T-helper 17 cell (primary cell): ENCODE measurements around the gene ANO4. TPM values are rescaled to one million over a fixed set of nuclear protein-coding genes. Genes with fewer than 3 reads are reported as not detected.

Experiments used
- ATAC-seq: fragments of 150-1000 bp; cut with Tn5 transposase; 2 replicates; pipeline ENCODE4 v1.10.0; 2021; ENCODE audit warnings: mild to moderate bottlenecking, moderate library complexity
- DNase-seq, 3 donors: peaks; one replicate each; pipeline versions ENCODE4 v3.0.0 to v3.0.0-alpha.2; 2020 to 2021
- H3K9me3 ChIP-seq: one replicate; pipeline ENCODE4 v1.7.0; 2013; ENCODE audit warnings: low read length, mild to moderate bottlenecking; ENCODE audit not compliant: control insufficient read depth, poor library complexity, severe bottlenecking
- H3K27ac Mint-ChIP-seq: one replicate; pipeline ENCODE4 v1.8.0; 2022; ENCODE audit warnings: mild to moderate bottlenecking, moderate library complexity, mixed read lengths
- H3K27me3 Mint-ChIP-seq: one replicate; pipeline ENCODE4 v1.8.0; 2022; ENCODE audit warnings: mixed read lengths
- H3K36me3 Mint-ChIP-seq: one replicate; pipeline ENCODE4 v1.8.0; 2022; ENCODE audit warnings: low read depth, mixed read lengths
- H3K4me1 Mint-ChIP-seq: one replicate; pipeline ENCODE4 v1.8.0; 2022; ENCODE audit warnings: mild to moderate bottlenecking, mixed read lengths
- H3K4me3 Mint-ChIP-seq: one replicate; pipeline ENCODE4 v1.8.0; 2022; ENCODE audit warnings: mild to moderate bottlenecking, moderate library complexity, mixed read lengths
- total RNA-seq, 4 donors: library from RNA in 2 of 4; stranded (reverse) in 2 of 4; gene quantifications; one replicate each; pipeline ENCODE4 v1.2.3 and lab custom pipeline; 2022 to 2026

The ANO4 gene
- total RNA-seq, 2 donors from 2014 or later: not detected

DNA sequence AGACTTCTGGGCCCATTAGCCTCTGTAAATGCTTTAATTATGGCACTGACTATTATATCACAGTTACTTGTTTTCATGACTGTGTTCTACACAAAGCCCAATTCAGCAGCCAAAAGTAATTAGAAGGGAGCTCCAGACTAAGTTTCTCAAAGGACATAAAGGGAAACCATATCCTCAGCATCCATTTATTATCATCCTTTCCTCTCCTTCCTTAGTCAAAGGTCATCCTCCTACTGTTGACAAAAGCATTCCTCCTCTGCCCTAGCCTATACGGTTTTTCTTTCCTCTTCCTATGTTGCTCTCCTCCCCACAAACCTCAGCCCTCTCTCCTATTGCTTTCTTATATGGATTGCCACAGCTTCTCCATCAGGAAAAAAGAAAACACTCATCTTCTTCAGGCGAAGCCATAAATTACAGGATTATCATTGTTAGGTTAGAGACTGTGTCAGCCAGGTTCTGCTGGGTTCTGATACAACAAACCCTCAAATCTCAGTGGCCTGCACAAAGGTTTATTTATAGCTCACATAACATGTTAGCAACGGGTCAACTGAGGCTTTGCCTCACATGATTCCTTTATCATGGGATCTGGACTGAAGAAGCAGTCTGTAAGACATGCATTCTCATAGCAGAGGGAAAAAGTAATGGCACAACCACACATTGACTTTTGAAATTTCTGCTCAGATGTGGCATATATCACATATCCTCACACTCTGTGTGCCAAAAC, 208.3 kb downstream of the ANO4 start:
- DNase-seq (no peak), ATAC-seq (no peak)
- H3K4me1 Mint-ChIP-seq: no peaks in the 10 kb centered on the region
- no peaks in the 10 kb centered on the region for H3K36me3 Mint-ChIP-seq
- H3K9me3 ChIP-seq: no peaks in the 10 kb centered on the region
- no peak overlapping the region for H3K4me3 Mint-ChIP-seq
- no peaks in the 10 kb centered on the region for H3K27me3 Mint-ChIP-seq
- H3K27ac Mint-ChIP-seq: no peak overlapping the region

GRCh38 chr12:101004898-101005297, 210.3 kb downstream of the ANO4 start:
- DNase-seq: no peak
- H3K9me3 ChIP-seq: no peaks in the 10 kb centered on the region
- H3K36me3 Mint-ChIP-seq: no peaks in the 10 kb centered on the region
- no peak overlapping the region for H3K27ac Mint-ChIP-seq
- H3K27me3 Mint-ChIP-seq: no peaks in the 10 kb centered on the region
- H3K4me3 Mint-ChIP-seq: no peak overlapping the region
- ATAC-seq: no peak
- no peaks in the 10 kb centered on the region for H3K4me1 Mint-ChIP-seq

- no peak for ATAC-seq
- H3K27ac Mint-ChIP-seq: no peak overlapping the region
Measured at GRCh38 chr12:101009274-101009673, 214.7 kb downstream of the ANO4 start.

DNA sequence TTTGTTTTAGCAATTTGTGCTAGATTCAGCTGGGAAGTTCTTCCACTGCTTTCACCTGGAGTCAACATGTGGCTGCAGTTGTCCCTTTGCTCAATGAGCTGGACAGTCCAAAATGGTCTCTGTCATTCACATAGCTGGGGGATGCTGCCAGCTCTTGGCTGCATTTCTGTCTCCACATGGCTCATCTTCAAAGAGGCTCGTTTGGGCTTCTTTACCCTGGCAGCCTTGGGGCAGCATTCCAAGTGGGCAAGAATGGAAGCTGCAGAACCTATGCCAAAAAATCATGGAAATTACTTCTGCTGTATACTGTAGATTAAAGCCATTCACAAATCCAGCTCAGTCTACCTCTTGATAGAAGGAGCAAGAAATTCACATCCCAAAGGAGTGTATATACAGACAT, 216.3 kb downstream of the ANO4 start:
- DNase-seq: no peak
- Mint-ChIP-seq H3K36me3 (no peaks in the 10 kb centered on the region), H3K4me3 (no peak overlapping the region)

More at GRCh38 chr12:101009274-101009673, 214.7 kb downstream of the ANO4 start:
- H3K4me1 Mint-ChIP-seq: no peaks in the 10 kb centered on the region
- no peaks in the 10 kb centered on the region for H3K27me3 Mint-ChIP-seq
- H3K9me3 ChIP-seq: no peaks in the 10 kb centered on the region
- no peak for DNase-seq
- no peaks in the 10 kb centered on the region for H3K36me3 Mint-ChIP-seq
- H3K4me3 Mint-ChIP-seq: no peak overlapping the region

GRCh38 chr12:101013993-101014392, 219.4 kb downstream of the ANO4 start:
- Mint-ChIP-seq H3K4me1 (no peaks in the 10 kb centered on the region), H3K36me3 (no peaks in the 10 kb centered on the region), H3K27ac (no peak overlapping the region), H3K4me3 (no peak overlapping the region), H3K27me3 (no peaks in the 10 kb centered on the region)
- ATAC-seq (no peak), DNase-seq (no peak)
- peaks cover 2% of the 10 kb centered on the region for H3K9me3 ChIP-seq

More for the DNA sequence above, 216.3 kb downstream of the ANO4 start:
- no peaks in the 10 kb centered on the region for H3K9me3 ChIP-seq
- no peak overlapping the region for H3K27ac Mint-ChIP-seq
- H3K4me1 Mint-ChIP-seq: no peaks in the 10 kb centered on the region
- no peaks in the 10 kb centered on the region for H3K27me3 Mint-ChIP-seq
- ATAC-seq: no peak

DNA sequence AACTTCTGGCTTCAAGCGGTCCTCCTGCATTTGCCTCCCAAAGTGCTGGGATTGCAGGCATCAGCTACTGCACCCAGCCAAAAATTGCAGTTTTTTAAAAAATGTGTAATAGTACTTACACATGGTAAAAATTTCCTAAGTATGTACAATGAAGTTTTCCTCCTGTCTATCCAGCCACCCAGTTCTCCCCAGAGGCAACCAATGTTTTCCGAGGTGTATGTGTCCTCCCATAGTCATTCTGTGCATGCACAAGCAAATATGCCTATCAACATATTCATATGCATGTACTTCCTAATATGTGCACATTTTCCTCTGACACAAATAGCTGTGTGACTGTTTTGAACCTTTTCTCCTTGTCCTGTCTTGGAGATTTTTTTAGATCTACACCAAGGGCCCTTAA, 220.5 kb downstream of the ANO4 start:
- DNase-seq (no peak), ATAC-seq (no peak)
- peaks cover 2% of the 10 kb centered on the region for H3K9me3 ChIP-seq
- Mint-ChIP-seq H3K27me3 (no peaks in the 10 kb centered on the region), H3K4me3 (no peak overlapping the region), H3K4me1 (no peaks in the 10 kb centered on the region), H3K36me3 (no peaks in the 10 kb centered on the region), H3K27ac (no peak overlapping the region)

- no peak for ATAC-seq
Measured at GRCh38 chr12:101018540-101018939, 224.0 kb downstream of the ANO4 start.

GRCh38 chr12:101019201-101019600, 224.6 kb downstream of the ANO4 start:
- DNase-seq: no peak

More at GRCh38 chr12:101018540-101018939, 224.0 kb downstream of the ANO4 start:
- Mint-ChIP-seq H3K4me3 (no peak overlapping the region), H3K4me1 (no peaks in the 10 kb centered on the region), H3K27ac (no peak overlapping the region), H3K27me3 (no peaks in the 10 kb centered on the region), H3K36me3 (no peaks in the 10 kb centered on the region)
- no peak for DNase-seq
- peaks cover 2% of the 10 kb centered on the region for H3K9me3 ChIP-seq

GRCh38 chr12:101019667-101020066, 225.1 kb downstream of the ANO4 start:
- no peak for DNase-seq
- no peaks in the 10 kb centered on the region for H3K4me1 Mint-ChIP-seq

More at GRCh38 chr12:101019201-101019600, 224.6 kb downstream of the ANO4 start:
- H3K36me3 Mint-ChIP-seq: no peaks in the 10 kb centered on the region
- H3K4me1 Mint-ChIP-seq: no peaks in the 10 kb centered on the region
- H3K27ac Mint-ChIP-seq: no peak overlapping the region
- no peak for ATAC-seq
- no peak overlapping the region for H3K4me3 Mint-ChIP-seq
- peaks cover 2% of the 10 kb centered on the region for H3K9me3 ChIP-seq
- H3K27me3 Mint-ChIP-seq: no peaks in the 10 kb centered on the region

DNA sequence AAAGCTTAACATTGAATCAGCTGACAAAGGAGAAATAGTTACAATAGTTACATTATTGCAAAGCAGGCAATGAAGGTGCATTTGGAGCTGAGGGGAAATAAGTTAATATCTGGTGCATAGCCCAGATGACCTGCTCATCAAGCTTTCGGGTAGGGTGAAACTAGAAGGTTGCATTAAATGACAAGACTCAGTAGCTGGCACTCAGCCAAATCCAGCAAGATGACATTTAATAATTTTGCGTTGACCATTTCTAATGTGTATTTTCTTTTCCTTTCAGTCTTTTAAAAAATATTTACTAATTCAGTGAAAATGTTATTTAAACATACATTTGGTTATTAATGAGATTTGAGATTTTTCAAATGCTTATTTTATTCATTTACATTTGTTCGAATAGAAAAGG, 226.9 kb downstream of the ANO4 start:
- no peak overlapping the region for H3K4me3 Mint-ChIP-seq
- H3K36me3 Mint-ChIP-seq: no peaks in the 10 kb centered on the region

More at GRCh38 chr12:101019667-101020066, 225.1 kb downstream of the ANO4 start:
- Mint-ChIP-seq H3K27ac (no peak overlapping the region), H3K4me3 (no peak overlapping the region), H3K27me3 (no peaks in the 10 kb centered on the region), H3K36me3 (no peaks in the 10 kb centered on the region)
- peaks cover 2% of the 10 kb centered on the region for H3K9me3 ChIP-seq
- no peak for ATAC-seq

GRCh38 chr12:101021911-101022388, 227.4 kb downstream of the ANO4 start:
- no peak for DNase-seq
- peaks cover 2% of the 10 kb centered on the region for H3K9me3 ChIP-seq
- Mint-ChIP-seq H3K4me3 (no peak overlapping the region), H3K36me3 (no peaks in the 10 kb centered on the region), H3K27me3 (no peaks in the 10 kb centered on the region), H3K4me1 (no peaks in the 10 kb centered on the region), H3K27ac (no peak overlapping the region)
- no peak for ATAC-seq

More for the DNA sequence above, 226.9 kb downstream of the ANO4 start:
- no peak for ATAC-seq
- Mint-ChIP-seq H3K27me3 (no peaks in the 10 kb centered on the region), H3K4me1 (no peaks in the 10 kb centered on the region), H3K27ac (no peak overlapping the region)
- no peak for DNase-seq
- peaks cover 2% of the 10 kb centered on the region for H3K9me3 ChIP-seq

- H3K27me3 Mint-ChIP-seq: no peaks in the 10 kb centered on the region
Measured at GRCh38 chr12:101027200-101027599, 232.6 kb downstream of the ANO4 start.

DNA sequence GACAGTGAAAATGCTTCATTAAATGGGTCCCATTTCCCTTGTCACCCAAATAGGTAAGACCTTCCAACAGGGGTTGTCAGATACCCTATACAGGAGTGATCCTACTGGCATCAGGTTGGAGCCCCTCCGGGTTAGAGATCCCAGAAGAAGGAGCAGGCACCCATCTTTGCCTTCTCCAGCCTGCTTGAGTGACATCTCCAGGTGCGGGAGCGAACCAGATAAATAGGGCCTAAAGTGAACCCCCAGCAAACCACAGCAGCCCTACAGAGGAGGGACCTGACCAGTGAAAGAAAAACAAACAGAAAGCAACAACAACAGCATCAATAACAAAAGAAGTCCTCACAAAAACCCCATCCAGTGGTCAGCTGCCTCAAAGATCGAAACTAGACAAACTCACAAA, 233.2 kb downstream of the ANO4 start:
- Mint-ChIP-seq H3K27ac (no peak overlapping the region), H3K4me3 (no peak overlapping the region), H3K4me1 (no peaks in the 10 kb centered on the region), H3K27me3 (no peaks in the 10 kb centered on the region), H3K36me3 (no peaks in the 10 kb centered on the region)
- no peak for ATAC-seq
- no peaks in the 10 kb centered on the region for H3K9me3 ChIP-seq
- no peak for DNase-seq

More at GRCh38 chr12:101027200-101027599, 232.6 kb downstream of the ANO4 start:
- no peaks in the 10 kb centered on the region for H3K4me1 Mint-ChIP-seq
- no peak for ATAC-seq
- DNase-seq: no peak
- H3K9me3 ChIP-seq: no peaks in the 10 kb centered on the region
- no peak overlapping the region for H3K4me3 Mint-ChIP-seq
- no peak overlapping the region for H3K27ac Mint-ChIP-seq
- H3K36me3 Mint-ChIP-seq: no peaks in the 10 kb centered on the region
